ENCODE measurements around the gene RAB3GAP1.

RAB3GAP1 gene

DNA sequence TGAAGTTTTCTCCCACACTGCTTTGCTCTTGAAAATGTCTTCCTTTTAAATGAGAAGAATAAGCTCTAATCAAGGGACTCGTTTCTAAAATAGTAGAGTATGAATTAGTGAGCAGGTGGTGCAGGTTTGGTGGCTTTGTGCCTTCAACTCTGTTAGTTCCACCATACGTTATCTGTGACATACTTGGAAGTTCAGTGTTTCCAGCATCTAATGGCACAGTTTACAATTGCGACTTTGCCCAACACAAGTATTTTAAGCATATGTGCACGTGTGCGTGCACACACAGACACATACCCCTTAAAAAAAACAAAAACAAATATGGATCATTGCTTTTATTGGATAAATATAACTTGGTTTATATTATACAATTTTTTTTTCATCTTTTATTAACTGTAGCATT, 111.8 kb downstream of the RAB3GAP1 start:
- no peak for DNase-seq
- no peak for ATAC-seq

DNA sequence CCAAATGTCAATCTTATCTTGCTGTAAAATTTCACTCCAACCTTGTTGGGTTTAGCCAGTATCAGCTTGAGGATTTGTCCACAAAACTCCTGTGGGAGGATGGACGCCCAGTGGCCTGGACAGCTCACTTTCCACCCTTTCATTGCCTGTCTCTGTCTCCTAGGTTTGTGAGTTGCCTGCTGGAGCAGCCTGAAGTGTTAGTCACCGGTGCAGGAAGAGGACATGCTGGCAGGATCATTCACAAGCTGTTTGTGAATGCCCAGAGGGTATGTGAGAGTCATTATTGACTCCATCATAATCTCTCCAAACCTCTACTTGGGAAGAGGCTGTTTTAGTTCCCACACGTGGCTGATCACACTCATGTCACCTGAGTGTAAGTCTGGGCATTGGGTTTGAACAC, 112.3 kb downstream of the RAB3GAP1 start:
- ATAC-seq (no peak), DNase-seq (no peak)

DNA sequence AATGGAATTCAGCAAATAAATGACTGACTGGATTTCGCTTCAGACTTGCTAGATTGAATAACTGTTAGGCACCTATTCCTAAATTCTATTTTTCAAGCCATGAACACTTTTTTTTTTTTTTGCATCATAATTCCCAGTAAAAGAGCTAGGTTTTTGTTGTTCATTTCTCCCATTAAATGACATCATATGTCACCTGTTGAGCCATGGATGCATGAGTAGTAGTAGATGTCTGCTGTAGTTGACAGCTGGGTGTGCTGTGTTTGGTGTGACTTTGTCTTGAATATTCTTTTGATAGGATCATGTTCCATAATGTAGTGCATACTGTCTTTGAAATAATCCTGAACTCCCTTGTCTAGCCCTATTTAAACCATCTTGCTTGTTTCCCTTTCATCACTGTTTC, 115.2 kb downstream of the RAB3GAP1 start:
- no peak for DNase-seq
- no peak for ATAC-seq

DNA sequence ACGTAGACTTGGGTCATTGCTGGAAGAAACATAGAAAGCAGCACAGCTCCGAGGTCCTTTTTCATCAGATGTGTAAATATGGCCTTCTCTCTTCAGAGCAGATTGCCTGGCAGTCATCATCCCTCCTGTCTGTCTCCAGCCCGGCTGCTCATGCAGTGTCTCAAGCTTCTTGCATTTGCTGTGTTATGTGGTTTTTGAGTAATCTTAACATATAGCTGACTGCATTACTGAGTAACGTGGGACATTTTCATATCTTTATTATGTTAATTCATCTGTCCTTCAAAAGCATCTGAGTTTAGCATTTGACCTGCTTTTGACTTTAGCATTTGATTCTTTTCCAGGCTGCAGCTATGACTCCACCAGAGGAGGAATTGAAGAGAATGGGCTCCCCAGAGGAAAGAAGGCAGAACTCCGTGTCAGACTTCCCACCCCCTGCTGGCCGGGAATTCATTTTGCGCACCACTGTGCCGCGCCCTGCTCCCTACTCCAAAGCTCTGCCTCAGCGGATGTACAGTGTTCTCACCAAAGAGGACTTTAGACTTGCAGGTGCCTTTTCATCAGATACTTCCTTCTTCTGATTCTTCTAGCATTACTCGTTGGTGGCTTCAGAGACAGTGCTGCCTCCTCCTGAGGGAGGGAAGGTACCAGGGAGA, 116.2 kb downstream of the RAB3GAP1 start:
- ATAC-seq = no peak
- no peak for DNase-seq

DNA sequence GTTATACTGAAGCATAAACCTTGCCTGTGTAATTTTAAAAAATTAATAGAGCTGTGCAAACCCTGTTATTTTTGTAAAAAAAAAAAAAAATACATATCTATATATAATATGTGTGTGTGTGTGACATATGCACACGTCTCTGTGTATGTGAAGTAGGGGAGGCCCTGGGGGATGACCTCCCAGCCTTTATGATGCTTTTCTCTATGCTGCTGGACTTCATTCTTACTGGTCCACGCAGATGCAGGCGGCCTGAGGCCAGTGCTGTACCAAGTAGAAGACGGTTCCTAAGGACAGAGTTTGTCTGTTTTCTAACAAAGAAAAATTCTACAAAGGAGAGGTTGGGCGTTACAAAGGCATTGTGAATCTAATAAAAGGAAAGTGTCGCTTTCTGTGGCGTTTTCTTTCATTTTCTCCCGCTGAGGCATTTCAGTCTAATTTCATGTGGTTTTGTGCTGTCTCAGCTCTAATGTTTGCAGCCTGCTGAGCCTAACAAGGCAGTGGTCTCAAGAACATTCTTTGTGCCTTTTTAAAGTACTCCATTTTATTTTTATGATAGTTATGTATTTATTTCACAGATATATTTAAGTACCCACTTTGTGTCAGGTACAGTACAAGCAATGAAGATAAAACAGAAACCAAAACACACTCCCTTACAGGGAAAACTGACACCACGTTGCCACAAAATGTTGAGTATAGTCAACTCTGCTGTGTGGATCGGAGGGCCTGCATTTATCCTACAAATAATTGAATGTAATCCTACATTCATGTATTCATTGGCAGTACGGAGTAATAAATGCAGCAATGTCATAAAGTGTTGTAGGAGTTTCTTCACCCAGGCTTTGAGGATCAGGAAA, 118.0 kb downstream of the RAB3GAP1 start:
- peak; percentile 15 for ATAC-seq
- DNase-seq = no peak

DNA sequence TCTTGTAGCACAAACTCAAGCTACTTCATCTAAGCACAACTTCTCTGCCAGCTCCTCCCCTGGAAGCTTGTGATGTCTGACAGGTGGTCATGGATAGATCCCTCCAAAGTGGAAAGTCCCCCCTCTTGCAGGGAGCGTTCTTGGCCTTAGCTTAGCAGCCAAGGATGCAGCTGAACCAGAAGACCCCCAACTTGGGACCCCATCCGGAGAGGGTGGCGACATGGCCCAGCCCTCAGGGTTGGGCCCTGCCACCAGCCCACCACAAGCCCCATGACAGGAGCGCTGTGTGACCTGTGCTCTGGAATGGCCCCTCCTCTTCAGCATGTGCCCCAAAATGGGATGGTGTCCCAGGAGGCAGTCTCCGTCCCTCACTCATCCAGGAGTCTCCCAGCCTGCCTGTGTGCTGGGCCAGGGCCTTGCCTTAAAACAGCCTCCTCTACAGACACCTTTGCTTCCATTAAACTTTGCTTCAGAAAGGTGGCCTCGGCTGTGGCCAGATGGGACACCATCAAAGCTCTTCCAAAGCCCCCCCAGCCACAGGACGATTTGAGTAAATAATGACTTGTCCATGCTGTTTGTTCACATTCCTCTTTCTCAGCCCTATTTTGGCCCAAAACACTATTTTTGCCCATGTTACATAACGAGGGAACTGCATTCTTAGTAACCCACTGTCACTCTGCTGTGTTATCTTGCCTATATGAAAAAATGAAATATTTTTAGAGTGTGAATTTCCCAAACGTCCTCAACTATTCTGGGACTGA, 122.1 kb downstream of the RAB3GAP1 start:
- DNase-seq (no peak), ATAC-seq (no peak)

DNA sequence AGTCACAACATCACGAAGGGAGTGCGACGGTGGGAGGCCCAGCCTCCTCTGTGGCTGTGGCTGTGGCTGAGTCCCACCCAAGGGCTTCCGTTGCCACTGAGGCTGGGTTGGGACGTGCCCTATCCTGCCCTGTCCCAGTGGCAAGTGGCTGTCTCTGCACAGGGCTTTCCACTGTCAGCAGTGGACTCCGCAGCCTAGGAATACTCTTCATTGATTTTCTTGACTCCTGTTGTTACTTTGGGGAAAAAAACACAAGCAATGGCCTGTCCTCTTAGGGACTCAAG, 122.7 kb downstream of the RAB3GAP1 start:
- no peak for ATAC-seq

DNA sequence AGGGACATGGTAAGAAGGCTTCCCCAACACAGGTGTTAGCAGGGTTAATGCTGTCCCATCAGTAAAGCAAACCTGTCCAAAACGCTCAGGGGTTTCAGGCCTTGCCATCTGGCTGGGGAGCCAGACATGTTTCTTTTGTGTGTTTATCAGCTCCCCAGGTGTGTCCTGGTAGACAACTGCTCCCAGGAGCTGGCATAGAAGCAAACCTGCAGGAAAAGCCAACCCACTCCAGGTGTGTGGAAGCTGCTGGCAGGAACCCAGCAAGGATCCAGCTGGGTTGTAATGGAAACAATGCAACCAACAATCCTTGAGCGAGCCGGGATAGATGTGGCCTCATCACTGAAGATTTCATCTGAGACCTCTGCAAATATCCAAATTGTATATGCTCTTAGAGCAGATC, 123.1 kb downstream of the RAB3GAP1 start:
- no peak for DNase-seq
- ATAC-seq = no peak

More for the DNA sequence above, 122.7 kb downstream of the RAB3GAP1 start:
- no peak for DNase-seq

DNA sequence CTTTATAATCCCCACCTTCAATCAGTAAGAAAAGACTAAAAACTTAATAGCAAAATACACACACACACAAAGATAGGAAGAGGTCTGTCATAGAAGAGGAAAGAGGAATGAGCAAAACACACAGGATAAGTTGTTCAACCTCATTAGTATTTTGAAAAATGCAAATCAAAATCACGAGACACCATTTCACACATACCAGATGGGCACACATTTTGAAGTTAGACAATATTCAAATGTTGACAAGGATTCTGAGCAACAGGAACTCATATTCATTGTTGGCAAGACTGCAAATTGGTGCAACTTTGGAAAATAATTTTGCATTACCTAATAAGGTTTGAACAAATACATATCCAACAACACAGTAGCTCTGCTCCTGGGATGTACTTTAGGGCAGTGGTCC, 127.6 kb downstream of the RAB3GAP1 start:
- no peak for ATAC-seq

DNA sequence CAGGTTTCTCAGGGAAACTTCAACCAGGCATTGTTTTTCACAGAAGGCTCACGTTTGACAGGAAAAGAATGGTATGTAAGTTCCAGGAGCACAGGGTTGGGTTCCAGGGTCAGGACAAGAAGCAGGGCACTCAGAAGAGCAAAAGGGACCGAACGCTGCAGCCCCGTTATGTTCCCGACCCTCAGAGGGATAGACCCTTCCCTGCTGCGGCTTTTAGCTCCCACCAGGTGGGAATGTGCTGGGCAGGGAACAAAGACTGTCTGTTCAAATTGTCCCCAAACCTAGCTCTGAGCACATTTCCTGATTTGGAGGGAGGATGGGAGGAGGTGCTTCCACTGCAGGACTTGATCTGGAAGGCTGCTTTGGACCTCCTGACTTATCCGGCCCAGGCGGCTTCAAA, 130.1 kb downstream of the RAB3GAP1 start:
- DNase-seq = no peak
- ATAC-seq = no peak

More for the DNA sequence above, 127.6 kb downstream of the RAB3GAP1 start:
- no peak for DNase-seq

DNA sequence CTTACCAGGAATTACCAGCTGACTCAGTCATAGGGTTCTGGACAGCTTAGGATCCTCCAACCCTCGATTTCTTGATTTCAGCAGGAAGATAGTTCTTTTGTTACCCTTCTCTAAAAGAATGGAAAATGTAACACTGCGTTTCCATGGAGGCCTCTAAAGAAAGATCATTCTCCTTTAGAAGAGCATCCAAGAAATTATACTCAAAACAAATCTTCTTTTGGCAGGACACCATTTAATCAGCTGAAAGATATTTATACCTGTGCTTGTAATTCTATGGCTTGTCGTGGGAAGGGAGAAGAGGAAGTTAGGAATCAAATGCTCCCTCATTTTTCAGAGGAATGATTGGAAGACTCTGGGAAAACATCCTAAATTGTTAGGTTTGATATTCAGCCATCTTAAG, 130.5 kb downstream of the RAB3GAP1 start:
- ATAC-seq (no peak), DNase-seq (no peak)

DNA sequence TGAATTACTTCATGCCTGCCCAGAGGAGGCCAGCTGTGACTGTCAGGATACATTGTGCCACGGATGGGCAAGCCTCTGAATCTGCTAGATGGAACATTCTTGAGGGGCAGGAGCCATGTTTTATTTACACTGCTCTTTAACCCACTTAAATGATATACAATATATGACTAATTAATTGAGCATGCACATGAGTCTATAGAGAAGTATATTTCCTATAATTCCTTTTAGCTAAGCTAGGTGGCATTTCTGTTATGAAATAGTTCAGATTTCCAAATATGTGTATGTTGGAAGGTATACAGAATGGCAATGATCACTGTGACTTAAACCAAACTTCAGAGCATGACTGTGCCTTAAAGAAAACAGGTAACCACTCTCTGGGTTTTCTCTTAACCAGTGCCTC, 131.7 kb downstream of the RAB3GAP1 start:
- no peak for ATAC-seq
- no peak for DNase-seq

DNA sequence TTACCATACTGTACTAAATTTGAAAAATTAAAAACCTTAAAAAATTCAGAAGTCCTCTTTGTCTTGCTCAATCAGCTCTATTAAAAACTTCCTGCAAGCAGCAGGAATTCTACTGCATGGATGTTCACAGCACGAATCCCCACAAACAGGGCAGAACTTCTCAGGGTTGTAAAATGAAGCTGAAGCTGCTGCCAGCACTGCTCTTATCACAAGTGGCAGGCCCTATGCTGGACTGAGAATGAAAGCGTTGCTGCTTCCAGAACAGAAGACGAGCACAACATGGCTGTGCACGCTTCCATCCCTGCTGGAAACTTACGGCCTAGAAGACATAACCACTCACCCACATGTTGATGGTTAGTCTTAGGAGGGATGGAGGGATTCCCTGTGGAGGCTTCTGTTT, 134.0 kb downstream of the RAB3GAP1 start:
- DNase-seq (no peak), ATAC-seq (no peak)

DNA sequence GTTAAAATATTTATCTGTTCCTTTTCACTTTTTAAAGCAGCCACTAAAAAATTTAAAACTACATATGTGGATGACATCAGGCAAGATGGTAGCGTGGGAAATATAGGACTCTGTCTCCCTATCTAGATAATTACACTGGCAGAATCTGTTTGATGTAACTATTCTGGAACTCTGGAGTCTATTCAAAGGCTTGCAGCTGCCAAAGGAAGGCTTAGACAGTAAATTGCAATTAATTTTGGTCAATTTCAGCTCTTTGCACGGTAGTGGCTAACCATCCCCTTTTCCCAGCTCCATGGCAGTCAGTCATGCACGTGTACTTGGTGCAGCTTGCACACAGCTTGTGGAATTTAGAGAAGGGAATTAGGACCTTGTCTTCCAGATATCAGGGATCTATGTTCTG, 135.2 kb downstream of the RAB3GAP1 start:
- no peak for ATAC-seq
- no peak for DNase-seq

DNA sequence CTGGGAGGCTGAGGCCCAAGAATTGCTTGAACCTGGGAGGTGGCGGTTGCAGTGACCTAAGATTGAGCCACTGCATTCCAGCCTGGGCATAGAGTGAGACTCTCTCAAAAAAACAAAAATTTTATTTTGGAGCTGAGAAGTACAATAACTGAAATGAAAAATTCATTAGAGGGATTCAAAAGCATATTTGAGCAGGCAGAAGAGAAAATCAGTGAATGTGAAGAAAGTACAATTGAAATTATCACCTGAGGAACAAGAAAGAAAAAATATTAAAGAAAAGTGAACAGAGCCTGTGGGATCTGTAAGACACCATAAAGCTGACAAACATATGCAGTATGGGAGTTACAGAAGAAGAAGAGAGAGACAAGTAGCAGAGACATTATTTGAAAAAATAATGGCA, 137.1 kb downstream of the RAB3GAP1 start:
- DNase-seq (no peak), ATAC-seq (no peak)

DNA sequence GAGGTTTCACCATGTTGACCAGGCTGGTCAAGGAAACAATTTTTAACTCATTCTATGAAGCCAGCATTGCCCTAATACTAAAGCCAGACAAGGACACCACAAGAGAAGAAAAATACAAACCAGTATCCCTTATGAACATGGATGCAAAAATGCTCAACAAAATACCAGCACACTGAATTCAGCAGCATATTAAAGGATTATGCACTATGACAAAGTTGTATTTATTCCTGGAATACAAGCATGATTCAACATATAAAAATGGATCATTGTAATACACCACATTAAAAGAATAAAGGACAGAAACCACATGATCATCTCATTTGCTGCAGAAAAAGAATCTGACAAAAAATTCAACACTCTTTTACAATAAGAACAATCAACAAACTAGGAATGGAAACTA, 138.7 kb downstream of the RAB3GAP1 start:
- ATAC-seq = no peak
- DNase-seq = no peak

DNA sequence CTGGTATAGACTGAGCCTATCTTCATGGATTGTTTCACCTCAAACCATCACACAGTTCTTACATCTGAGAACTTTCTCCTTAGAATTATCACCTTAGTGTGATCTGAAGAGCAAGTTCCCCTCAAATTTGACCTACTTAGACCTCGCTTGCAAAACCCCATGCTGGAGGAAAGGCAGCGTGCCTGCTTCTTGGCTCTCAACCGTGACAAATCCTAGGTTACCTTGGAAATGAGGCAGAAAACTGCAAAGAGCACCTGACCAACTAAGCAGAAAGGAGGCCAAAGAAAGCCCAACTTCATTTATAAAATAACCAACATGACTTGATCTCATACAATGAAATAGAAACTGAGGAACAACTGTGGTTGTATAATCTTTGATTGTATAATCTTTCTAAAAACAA, 146.4 kb downstream of the RAB3GAP1 start:
- no peak for DNase-seq
- ATAC-seq = no peak

DNA sequence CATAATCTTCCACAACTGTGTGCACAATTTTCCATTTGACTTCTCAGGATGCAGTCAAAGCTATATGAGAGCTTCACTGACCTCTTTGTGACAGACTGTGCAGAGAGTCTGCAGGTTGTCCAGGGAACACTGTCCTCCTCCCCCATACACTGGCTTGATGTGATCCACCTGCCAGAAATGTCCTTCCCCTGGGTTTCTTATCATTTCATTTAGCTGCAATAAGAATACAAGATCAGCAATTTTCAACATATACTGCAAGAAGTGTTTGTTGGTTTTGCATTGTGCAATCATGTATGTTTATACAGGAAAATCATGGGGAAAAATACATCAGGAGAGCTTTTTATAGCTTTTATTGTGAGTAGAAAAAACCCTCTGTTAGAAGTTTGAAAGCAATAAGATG, 150.7 kb downstream of the RAB3GAP1 start:
- DNase-seq = no peak
- ATAC-seq = no peak

DNA sequence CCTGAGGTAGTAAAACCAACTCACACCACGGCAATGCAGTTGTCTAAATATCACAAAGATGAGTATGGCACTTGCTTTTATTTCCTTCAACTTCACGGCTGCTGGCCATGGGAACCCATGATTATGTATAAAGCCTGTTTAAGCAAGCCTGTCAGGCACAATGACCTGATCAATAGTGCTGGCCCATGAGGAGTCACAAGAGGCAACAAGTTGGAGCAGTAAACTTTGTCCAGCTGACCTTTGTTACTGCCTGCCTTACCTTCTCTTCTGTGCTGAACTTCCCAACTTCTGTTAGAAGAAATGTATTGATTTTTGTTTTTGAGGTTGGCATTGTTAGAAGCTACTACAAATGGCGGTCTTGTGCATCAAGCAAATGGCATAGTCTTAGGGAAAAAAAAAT, 151.9 kb downstream of the RAB3GAP1 start:
- ATAC-seq (no peak), DNase-seq (no peak)

DNA sequence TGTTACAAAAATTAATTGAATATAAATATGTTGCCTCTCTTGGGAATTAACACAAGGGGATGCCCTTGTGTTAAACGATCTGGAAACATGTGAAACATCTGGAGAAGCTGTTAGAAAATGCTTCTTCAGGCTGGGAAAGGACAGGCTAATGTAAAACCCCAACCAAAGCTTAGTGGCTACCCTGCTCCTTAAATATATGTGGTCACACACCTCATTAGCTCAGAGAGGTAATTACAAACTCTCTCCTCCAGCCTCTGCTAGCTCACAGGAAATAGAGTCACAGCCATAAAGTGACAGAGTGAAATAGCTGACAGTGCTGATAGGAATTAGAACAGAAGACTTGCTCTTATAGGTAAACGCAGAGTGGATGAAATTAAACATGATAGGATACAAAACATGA, 155.9 kb downstream of the RAB3GAP1 start:
- DNase-seq (no peak), ATAC-seq (no peak)

DNA sequence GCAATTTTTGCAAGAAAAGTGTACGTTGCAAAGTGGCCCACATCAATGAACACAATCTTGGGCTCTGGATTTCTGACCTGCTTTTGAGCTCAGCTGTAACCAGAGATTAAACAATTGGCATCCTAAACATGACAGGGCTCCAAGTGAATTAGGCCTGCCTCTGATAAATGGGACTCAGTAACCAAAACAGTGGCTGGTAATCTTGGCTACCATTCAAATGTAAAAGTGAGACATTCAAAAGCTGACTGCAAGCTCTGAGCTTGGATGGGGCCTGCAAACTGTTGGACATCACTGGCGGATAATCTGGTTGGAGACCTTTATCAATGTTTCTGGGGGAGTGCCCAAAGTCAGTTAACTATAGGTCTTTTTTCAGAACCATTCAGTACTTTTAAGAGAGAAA, 160.7 kb downstream of the RAB3GAP1 start:
- no peak for ATAC-seq

DNA sequence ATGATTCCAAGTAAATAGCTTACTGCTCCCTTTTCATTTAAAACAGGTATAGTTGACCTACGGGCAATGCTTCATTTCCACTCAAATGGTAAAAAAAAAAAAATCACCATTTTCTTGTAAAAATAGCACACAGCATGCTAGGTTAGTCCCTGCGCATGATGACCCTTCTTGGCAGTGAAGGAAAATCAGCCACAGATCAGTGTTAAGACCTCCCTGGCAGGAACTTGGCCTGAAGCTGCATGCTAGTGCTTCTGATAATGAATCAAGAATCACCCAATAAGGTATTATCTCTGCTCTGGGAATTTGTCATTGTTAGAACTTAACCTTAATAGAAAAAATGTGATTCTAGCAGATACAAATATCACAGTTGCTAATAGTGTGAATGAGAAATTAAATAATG, 166.3 kb downstream of the RAB3GAP1 start:
- no peak for DNase-seq
- no peak for ATAC-seq

More for the DNA sequence above, 160.7 kb downstream of the RAB3GAP1 start:
- DNase-seq = no peak

DNA sequence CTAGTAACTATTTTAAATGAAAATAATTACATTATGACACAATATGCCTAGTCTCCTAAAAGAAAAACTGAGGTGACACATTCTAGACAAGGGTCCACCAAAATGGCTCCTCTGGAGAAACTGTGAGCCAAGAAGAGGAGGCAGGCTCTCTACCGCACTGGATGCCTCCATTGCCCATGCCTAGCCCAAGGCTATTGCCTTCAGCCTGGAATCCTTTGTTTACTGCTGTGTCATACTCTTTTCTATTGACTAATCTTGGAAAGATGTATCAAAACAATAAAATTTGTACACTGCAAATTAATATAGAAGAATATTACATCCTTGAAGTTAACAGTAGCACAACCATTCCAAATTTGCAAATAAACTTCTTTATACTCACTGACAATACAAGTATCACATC, 167.1 kb downstream of the RAB3GAP1 start:
- DNase-seq (no peak), ATAC-seq (no peak)

Measured in stimulated activated naive CD8-positive, alpha-beta T cell treated with anti-CD3 and anti-CD28 coated beads, Interleukin-15, Interleukin-2, amounts not matched to agents 100 U/mL and 50 U/mL, for 24 hours (primary cell).